Glomerular endothelial cell (primary cell): ENCODE data around the gene PCDH15. TPM values are rescaled to one million over a fixed set of nuclear protein-coding genes. Genes with fewer than 3 reads are reported as not detected.
"Not testable (repeated sequence)": the region's sequence is repeated elsewhere in the genome, so short reads cannot be mapped to it uniquely, and the experiment has no call there.

Source experiments
- DNase-seq: peaks from one replicate; pipeline ENCODE4 v3.0.0-alpha.2; 2011; ENCODE audit warnings: low read depth, low spot score; ENCODE audit errors: extremely low read depth
- total RNA-seq: library from RNA; depleted of rRNA; stranded (reverse); fragments of >200 nt; gene quantifications from 2 replicates; pipeline ENCODE4 v1.2.3, GENCODE V29; 2015

Gene PCDH15
- total RNA-seq, 1 donor from 2014 or later: not detected

DNA sequence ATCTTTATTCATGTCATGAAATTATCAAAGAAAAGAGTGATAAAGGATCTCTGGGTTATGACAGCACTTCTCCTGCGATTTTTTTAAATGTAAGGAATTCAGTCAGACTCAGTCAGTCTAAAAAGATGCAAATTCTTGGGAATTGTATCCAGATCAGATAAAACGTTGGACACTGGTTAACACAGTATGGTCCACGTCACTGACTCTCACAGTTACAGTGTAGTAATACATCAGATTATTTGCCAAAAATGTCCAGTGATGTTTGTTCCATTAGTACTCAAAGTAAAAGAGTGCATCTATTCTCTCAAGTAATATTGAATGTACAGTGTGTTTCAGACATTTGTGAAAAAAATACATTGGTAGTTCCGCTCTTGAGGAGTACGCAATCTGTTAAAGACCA is 224.5 kb downstream of the PCDH15 start:
- DNase-seq: no peak

DNA sequence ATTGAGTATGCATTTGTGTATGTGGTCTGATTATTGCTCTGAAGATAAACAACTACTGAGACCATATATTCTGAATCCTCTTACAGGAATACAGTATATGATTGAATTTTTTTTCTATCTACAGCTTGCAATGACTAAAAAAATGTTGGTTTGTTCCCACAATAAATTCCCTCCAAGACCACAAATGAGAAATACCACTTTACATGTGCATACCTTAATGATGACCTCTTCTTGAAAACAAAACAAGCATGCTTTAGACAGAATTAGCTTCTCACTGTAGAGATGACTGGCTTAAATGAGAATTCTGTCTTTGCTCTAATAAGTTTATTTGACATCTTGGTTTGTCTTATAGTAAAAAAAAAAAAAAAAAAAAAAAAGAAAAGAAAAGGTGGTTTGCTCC is 241.5 kb downstream of the PCDH15 start:
- no peak for DNase-seq

- no peak for DNase-seq
Observed at GRCh38 chr10:54554028-54554427, 247.0 kb downstream of the PCDH15 start.

DNA sequence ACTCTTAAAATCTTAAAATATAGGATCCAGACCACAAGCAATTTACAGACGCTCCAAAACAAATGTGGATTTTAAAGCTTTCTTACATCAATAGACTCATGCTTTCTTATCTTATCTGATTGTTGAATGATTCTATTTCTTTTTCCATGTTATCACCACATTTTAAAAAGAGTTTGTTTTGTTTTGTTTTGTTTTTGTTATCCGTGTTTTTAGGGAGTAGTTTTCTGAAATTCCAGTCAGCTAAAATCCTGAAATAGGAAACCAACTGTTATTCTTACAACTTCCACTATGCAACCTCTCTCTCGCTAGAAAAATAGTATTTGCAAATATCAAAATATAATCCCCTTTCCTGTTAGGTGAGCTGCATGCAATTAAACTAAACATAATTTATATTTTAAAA is 251.0 kb downstream of the PCDH15 start:
- DNase-seq: no peak

- no peak for DNase-seq
Observed at GRCh38 chr10:54531296-54531695, 269.7 kb downstream of the PCDH15 start.

DNA sequence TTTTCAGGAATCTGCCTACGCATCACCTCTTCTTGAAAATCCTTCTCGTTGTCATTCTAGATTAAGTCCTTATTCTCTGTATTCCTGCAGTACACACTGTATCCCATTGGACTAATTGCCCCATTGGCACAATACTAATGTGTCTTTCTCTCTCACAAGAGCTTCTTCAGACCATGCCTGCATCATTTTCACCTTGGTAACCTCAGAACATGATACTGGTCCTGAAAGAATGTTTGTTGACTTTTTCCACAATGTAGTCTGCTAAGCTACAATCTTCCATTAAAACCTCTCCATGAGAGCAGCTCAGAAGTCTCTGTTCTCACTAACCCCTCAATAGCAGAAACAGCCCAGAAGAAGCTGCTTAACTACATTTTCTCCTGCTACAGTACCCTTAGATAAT is 270.7 kb downstream of the PCDH15 start:
- no peak for DNase-seq

GRCh38 chr10:54525816-54526215 is 275.2 kb downstream of the PCDH15 start:
- DNase-seq: no peak

DNA sequence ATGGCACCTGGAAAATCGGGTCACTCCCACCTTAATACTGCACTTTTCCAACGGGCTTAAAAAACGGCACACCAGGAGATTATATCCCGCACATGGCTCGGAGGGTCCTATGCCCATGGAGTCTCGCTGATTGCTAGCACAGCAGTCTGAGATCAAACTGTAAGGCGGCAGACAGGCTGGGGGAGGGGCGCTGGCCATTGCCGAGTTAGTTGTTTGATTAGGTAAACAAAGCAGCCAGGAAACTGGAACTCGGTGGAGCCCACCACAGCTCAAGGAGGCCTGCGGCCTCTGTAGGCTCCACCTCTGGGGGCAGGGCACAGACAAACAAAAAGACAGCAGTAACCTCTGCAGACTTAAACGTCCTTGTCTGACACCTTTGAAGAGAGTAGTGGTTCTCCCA is 285.8 kb downstream of the PCDH15 start:
- DNase-seq: not testable (repeated sequence)

DNA sequence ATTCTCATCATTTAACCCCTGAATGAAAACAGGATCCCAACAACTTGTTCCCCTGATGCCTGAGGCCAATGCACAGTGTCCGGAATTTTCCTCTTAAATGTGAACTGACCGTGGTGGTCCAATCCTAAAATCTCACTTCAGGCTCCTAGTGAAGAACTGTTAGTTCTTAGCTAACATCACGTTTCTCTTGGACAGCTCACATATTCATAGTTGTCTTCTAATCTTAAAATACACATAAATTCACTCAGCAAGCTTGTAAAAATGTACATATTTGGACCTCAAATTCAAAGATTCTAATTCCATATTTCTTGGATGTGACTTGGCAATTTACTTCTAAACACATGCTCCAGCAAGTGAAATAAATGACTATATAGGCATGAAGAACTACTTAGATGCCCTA is 297.2 kb downstream of the PCDH15 start:
- no peak for DNase-seq

DNA sequence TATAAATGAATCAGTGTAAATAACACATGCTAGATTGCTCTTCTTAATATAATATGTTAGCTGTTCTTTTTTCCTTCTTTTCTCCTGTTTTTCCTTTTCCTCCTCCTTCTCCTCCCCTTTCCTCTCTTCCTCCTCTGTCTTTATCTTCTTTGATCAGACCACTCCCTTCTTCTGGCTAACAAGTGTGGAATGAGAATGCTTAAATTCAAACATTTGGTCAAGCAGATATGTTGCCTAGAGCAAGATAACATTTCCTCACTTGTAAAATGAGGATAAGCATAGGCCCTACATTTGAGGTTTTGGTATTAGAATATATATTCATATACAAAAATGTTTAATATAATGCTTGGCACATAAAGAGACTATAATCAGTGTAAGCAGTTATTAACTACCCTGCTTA is 299.1 kb downstream of the PCDH15 start:
- no peak for DNase-seq

- no peak for DNase-seq
Observed at GRCh38 chr10:54496852-54497251, 304.2 kb downstream of the PCDH15 start.

GRCh38 chr10:54487743-54488142 is 313.3 kb downstream of the PCDH15 start:
- DNase-seq: no peak

GRCh38 chr10:54485971-54486370 is 315.1 kb downstream of the PCDH15 start:
- no peak for DNase-seq

DNA sequence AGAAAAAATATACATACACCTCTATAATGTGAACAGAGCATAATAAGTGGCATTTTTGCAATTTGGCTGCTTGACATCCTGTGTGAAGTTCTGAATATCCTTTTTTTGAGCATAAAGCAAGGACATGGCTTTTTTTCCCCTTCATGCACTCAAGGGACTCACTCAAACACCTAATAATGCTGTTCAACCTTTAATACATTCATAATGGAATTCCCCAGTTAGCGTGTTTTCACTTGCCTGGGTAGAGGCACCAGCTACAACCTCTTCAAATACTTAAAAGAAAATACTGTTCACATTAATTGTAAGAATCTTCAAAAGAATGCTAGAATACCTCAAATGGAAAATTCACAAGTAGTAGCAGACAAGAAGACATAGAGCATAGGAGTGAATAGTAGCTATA is 316.8 kb downstream of the PCDH15 start:
- no peak for DNase-seq

- DNase-seq: no peak
Observed at GRCh38 chr10:54478601-54479000, 322.4 kb downstream of the PCDH15 start.

GRCh38 chr10:54477738-54478137 is 323.3 kb downstream of the PCDH15 start:
- DNase-seq: no peak

- no peak for DNase-seq
Observed at GRCh38 chr10:54470324-54470631, 330.8 kb downstream of the PCDH15 start.

DNA sequence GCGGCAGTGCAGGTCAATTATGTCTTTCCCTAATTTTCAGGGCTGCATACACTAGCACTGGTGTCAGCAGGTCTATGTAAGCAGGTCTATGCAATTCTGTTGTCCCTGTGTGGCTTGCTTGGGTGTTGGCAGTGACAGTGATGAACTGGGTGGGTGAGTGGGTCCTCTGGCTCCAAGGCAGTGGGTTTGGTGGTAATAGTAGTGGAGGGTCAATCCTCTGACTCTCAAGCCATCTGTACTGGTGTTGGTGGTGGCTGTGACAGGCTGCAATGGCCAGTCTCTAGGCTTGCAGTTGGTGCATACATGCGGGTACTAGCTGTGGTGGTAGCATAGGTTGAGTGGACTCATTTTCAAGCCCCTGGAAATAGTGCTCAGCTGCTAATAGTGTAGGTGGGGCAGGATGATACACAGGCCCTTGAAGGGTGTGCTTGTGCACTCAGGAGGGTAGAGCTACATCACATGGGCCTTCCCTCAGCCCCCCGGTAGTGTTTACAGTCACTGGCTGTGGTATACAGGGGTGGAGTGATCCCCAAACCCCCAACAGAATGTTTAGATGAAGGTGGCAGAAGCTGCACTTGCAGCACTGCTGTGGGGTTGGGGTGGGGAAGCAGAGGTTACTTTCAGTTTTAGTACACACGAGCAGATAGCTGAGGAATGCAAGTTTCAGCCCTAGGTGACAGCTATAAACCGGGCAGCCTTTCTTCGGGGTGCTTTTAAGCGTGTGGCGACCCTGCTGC is 331.3 kb downstream of the PCDH15 start:
- no peak for DNase-seq

- no peak for DNase-seq
Observed at GRCh38 chr10:54454271-54454670, 346.8 kb downstream of the PCDH15 start.

DNA sequence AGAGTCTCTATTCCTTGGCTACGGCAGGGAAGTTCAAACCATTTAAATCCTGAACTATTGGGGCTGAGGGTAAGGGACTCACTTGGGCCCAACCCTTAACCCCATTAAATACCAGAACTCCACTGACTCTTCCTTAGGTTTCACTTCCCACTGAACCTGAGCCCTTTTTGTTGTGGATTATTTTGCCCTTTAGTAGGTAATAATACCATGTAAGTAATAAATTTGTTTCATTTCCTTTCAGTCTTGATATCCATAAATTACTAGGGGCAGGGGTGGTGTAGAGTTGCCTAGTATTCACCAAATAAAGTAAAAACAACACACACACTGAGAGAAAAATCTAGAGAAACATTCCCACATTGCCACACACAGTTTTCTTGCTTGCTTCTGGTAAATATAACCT is 352.0 kb downstream of the PCDH15 start:
- DNase-seq: no peak

- DNase-seq: no peak
Observed at GRCh38 chr10:54444170-54444569, 356.9 kb downstream of the PCDH15 start.

DNA sequence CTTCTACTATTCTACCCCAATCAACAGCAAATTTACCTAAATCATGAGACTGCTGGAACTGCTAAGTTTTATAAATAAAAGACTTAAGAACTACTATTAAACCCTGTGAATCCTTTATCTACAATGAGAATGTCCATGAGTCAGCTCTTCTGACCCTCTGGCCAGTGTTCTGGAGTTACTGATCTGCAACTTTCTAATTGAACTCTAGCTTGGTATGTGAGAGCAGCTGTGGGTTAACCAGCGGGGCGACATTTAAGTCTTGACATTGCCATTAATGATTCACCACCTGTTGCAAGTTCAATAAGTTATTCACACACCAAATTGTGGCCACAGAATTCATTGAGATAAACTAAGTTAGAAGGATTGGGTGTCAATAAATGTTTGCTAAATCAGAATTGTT is 359.8 kb downstream of the PCDH15 start:
- no peak for DNase-seq

GRCh38 chr10:54434782-54435181 is 366.2 kb downstream of the PCDH15 start:
- no peak for DNase-seq
